HepG2 (cell line): ENCODE measurements around the gene PKP3. TPM values are rescaled to one million over a fixed set of nuclear protein-coding genes. Genes with fewer than 3 reads are reported as not detected.
A peak's percentile ranks its signal among the peaks of the same experiment; 100 is the strongest.

Experiments used
- AHR ChIP-seq: IDR thresholded peaks from 2 replicates; pipeline ENCODE4 v1.6.1; 2018; ENCODE audit warnings: missing genetic modification reagents, missing compliant biosample characterization
- BCL6 ChIP-seq: IDR thresholded peaks from 2 replicates; pipeline ENCODE4 v1.6.1; 2016; ENCODE audit warnings: missing genetic modification reagents, missing compliant biosample characterization
- GABPA ChIP-seq, 2 experiments: IDR thresholded peaks; 2 replicates each; pipeline ENCODE4 v1.6.1; 2011 to 2016; ENCODE audit warnings: low read depth in 2 of 2, low read length in 1 of 2, missing biosample characterization in 1 of 2, missing genetic modification characterization in 1 of 2
- KDM2A ChIP-seq: sonication (generic); formaldehyde crosslinking; IDR thresholded peaks from 2 replicates; pipeline ENCODE4 v1.4.0; 2020; ENCODE audit warnings: low read depth, missing genetic modification reagents, borderline replicate concordance
- KLF12 ChIP-seq: sonication (generic); formaldehyde crosslinking; IDR thresholded peaks from 2 replicates; pipeline ENCODE4 v1.4.0; 2020; ENCODE audit warnings: missing genetic modification reagents, borderline replicate concordance
- MBNL3 ChIP-seq: fragments of 250-450 bp; sonication (Bioruptor Pico); conservative IDR thresholded peaks from 2 replicates; pipeline ENCODE4 v1.8.0; 2022; ENCODE audit warnings: mild to moderate bottlenecking, inconsistent platforms
- MEIS1 ChIP-seq: sonication (generic); formaldehyde crosslinking; IDR thresholded peaks from 2 replicates; pipeline ENCODE4 v1.9.0; 2021; ENCODE audit warnings: mild to moderate bottlenecking, missing genetic modification reagents, moderate library complexity, borderline replicate concordance
- MYC ChIP-seq: sonication (generic); formaldehyde crosslinking; IDR thresholded peaks from 2 replicates; pipeline ENCODE4 v1.9.0; 2021; ENCODE audit warnings: missing genetic modification reagents, borderline replicate concordance
- NR2F1 ChIP-seq, 2 experiments: fragments of 450-650 bp in 1 of 2; formaldehyde crosslinking in 1 of 2; IDR thresholded peaks; 2 replicates each; pipeline versions ENCODE4 v1.5.0 to v1.6.1; 2016 to 2020; ENCODE audit warnings: mild to moderate bottlenecking in 1 of 2, missing compliant biosample characterization in 1 of 2, missing genetic modification reagents in 1 of 2, moderate library complexity in 1 of 2
- PHF8 ChIP-seq: sonication (generic); formaldehyde crosslinking; IDR thresholded peaks from 2 replicates; pipeline ENCODE4 v1.5.0; 2020; ENCODE audit warnings: missing genetic modification reagents
- REL ChIP-seq: sonication (generic); formaldehyde crosslinking; conservative IDR thresholded peaks from 2 replicates; pipeline ENCODE4 v1.8.0; 2022; ENCODE audit warnings: mild to moderate bottlenecking, missing genetic modification reagents, moderate library complexity
- XRCC5 ChIP-seq: fragments of 200-400 bp; formaldehyde crosslinking; optimal IDR thresholded peaks from 2 replicates; pipeline ENCODE3; 2017; ENCODE audit warnings: mild to moderate bottlenecking, low read length
- polyA plus RNA-seq, 8 experiments: library from polyadenylated mRNA; depleted of rRNA in 3 of 8; stranded (reverse) in 7 of 8; unstranded in 1 of 8; fragments of >200 nt; fragmentation: Illumina TruSeq in 4 of 8; extraction: Trizol in 4 of 8; gene quantifications; 2 replicates each; pipeline versions ENCODE4 v1.2.1 to v1.2.3, GENCODE V29; 2011 to 2016; ENCODE audit warnings: low read depth in 4 of 8, missing spikeins in 1 of 8, mixed read lengths in 1 of 8; ENCODE audit not compliant: insufficient read depth in 1 of 8
- total RNA-seq, 5 experiments: library from RNA; depleted of rRNA; stranded (reverse); fragments of >200 nt; fragmentation: Illumina TruSeq; extraction: Trizol; gene quantifications; 2 replicates each; pipeline ENCODE4 v1.2.3, GENCODE V29; 2016; ENCODE audit warnings: low read depth in 1 of 5
- TF ChIP-seq, protein P1 (sequence below): IDR thresholded peaks from 2 replicates; pipeline ENCODE4 v1.4.0; 2020; ENCODE audit warnings: mild to moderate bottlenecking, missing genetic modification reagents
- TF ChIP-seq, protein P2 (sequence below): sonication (generic); formaldehyde crosslinking; IDR thresholded peaks from 2 replicates; pipeline ENCODE4 v1.4.0; 2020; ENCODE audit warnings: missing genetic modification reagents, mild to moderate bottlenecking, borderline replicate concordance
- TF ChIP-seq, protein P3 (sequence below): sonication (generic); formaldehyde crosslinking; IDR thresholded peaks from 2 replicates; pipeline ENCODE4 v1.4.0; 2020; ENCODE audit warnings: missing genetic modification reagents, borderline replicate concordance
- TF ChIP-seq, protein P4 (sequence below): sonication (generic); formaldehyde crosslinking; IDR thresholded peaks from 2 replicates; pipeline ENCODE4 v1.4.0; 2020; ENCODE audit warnings: missing genetic modification reagents, borderline replicate concordance

PKP3 gene
- total and polyA plus RNA-seq, 2 of the 13 experiments (the other 11 are each of a cell fraction or from before 2014, with no cell fraction given) = 18.0 to 28.7 TPM

DNA sequence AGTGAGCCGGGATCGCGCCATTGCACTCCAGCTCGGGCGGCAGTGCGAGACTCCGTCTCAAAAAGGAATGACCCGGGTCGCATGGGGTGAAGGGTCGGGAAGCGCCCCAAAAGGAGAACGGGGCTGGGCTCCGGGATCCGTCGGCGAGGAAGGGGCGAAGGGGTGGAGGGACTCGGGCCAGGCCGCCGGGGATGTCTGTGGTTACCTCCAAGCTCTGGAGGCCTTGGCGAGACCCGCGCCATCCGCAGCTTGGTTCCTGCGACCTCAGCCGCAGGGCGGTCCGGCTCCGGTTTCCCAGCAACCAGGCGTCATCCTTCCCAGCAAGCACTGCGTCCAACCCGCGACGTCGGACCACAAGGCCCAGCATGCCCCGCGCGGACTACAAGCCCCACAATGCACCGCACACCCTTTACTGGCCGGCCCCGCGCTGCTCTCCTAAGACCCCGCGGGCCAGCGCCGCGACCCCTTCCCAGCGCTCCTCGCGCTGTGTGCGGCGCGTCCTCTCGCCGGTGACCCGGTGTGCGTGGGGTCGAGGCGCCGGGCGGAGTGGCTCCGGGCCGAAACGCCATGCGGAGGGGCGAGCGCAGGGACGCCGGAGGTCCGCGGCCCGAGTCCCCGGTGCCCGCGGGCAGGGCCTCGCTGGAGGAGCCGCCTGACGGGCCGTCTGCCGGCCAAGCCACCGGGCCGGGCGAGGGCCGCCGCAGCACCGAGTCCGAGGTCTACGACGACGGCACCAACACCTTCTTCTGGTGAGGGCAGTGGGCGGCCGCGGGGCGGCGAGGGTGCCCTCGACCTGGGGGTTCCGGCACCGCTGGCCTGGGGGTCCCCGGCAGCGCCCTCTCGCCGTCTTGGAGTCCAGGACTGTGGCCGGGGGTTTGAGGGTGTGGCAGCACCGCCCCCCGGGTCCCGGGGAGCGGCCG, 56.1 kb downstream of the PKP3 start, which contains the start of gene PTDSS2 (continued):
- TF ChIP-seq, protein P1, sequence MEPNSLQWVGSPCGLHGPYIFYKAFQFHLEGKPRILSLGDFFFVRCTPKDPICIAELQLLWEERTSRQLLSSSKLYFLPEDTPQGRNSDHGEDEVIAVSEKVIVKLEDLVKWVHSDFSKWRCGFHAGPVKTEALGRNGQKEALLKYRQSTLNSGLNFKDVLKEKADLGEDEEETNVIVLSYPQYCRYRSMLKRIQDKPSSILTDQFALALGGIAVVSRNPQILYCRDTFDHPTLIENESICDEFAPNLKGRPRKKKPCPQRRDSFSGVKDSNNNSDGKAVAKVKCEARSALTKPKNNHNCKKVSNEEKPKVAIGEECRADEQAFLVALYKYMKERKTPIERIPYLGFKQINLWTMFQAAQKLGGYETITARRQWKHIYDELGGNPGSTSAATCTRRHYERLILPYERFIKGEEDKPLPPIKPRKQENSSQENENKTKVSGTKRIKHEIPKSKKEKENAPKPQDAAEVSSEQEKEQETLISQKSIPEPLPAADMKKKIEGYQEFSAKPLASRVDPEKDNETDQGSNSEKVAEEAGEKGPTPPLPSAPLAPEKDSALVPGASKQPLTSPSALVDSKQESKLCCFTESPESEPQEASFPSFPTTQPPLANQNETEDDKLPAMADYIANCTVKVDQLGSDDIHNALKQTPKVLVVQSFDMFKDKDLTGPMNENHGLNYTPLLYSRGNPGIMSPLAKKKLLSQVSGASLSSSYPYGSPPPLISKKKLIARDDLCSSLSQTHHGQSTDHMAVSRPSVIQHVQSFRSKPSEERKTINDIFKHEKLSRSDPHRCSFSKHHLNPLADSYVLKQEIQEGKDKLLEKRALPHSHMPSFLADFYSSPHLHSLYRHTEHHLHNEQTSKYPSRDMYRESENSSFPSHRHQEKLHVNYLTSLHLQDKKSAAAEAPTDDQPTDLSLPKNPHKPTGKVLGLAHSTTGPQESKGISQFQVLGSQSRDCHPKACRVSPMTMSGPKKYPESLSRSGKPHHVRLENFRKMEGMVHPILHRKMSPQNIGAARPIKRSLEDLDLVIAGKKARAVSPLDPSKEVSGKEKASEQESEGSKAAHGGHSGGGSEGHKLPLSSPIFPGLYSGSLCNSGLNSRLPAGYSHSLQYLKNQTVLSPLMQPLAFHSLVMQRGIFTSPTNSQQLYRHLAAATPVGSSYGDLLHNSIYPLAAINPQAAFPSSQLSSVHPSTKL (CRISPR knock-in tag) = 0 out of 2 replicates have a peak, but pooled peaks have one; percentile 22
- TF ChIP-seq KLF12 (peak; percentile 74; the same call in 1 of the 2 replicates), REL (CRISPR knock-in tag) (no peak), MBNL3 (no peak), XRCC5 (peak; percentile 85), KDM2A (CRISPR knock-in tag) (peak; percentile 92), MYC (CRISPR knock-in tag) (peak; percentile 82), MEIS1 (peak; percentile 59; the same call in 1 of the 2 replicates), BCL6 (CRISPR knock-in tag) (peak; percentile 16; the same call in 1 of the 2 replicates), NR2F1 (CRISPR knock-in tag; IDR thresholded peaks at IDR 0.05) (0 out of 4 replicates have a peak, but pooled peaks have one; percentile 10 to 30), PHF8 (peak; percentile 79), AHR (CRISPR knock-in tag) (peak; percentile 75; the same call in 1 of the 2 replicates), GABPA (IDR thresholded peaks at IDR 0.05; ENCODE audit: low read depth, low read length) (no peak), GABPA (CRISPR knock-in tag; IDR thresholded peaks at IDR 0.05; ENCODE audit: low read depth) (peak; percentile 77)
- TF ChIP-seq, protein P2, sequence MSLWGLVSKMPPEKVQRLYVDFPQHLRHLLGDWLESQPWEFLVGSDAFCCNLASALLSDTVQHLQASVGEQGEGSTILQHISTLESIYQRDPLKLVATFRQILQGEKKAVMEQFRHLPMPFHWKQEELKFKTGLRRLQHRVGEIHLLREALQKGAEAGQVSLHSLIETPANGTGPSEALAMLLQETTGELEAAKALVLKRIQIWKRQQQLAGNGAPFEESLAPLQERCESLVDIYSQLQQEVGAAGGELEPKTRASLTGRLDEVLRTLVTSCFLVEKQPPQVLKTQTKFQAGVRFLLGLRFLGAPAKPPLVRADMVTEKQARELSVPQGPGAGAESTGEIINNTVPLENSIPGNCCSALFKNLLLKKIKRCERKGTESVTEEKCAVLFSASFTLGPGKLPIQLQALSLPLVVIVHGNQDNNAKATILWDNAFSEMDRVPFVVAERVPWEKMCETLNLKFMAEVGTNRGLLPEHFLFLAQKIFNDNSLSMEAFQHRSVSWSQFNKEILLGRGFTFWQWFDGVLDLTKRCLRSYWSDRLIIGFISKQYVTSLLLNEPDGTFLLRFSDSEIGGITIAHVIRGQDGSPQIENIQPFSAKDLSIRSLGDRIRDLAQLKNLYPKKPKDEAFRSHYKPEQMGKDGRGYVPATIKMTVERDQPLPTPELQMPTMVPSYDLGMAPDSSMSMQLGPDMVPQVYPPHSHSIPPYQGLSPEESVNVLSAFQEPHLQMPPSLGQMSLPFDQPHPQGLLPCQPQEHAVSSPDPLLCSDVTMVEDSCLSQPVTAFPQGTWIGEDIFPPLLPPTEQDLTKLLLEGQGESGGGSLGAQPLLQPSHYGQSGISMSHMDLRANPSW = no peak
- TF ChIP-seq, protein P3, sequence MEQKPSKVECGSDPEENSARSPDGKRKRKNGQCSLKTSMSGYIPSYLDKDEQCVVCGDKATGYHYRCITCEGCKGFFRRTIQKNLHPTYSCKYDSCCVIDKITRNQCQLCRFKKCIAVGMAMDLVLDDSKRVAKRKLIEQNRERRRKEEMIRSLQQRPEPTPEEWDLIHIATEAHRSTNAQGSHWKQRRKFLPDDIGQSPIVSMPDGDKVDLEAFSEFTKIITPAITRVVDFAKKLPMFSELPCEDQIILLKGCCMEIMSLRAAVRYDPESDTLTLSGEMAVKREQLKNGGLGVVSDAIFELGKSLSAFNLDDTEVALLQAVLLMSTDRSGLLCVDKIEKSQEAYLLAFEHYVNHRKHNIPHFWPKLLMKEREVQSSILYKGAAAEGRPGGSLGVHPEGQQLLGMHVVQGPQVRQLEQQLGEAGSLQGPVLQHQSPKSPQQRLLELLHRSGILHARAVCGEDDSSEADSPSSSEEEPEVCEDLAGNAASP (CRISPR knock-in tag) = peak; percentile 66
- TF ChIP-seq, protein P4, sequence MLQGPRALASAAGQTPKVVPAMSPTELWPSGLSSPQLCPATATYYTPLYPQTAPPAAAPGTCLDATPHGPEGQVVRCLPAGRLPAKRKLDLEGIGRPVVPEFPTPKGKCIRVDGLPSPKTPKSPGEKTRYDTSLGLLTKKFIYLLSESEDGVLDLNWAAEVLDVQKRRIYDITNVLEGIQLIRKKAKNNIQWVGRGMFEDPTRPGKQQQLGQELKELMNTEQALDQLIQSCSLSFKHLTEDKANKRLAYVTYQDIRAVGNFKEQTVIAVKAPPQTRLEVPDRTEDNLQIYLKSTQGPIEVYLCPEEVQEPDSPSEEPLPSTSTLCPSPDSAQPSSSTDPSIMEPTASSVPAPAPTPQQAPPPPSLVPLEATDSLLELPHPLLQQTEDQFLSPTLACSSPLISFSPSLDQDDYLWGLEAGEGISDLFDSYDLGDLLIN = peak; percentile 95; the same call in 1 of the 2 replicates
